Neural cell (in vitro differentiated cells): ENCODE measurements around the gene BFSP2. TPM values are rescaled to one million over a fixed set of nuclear protein-coding genes. Genes with fewer than 3 reads are reported as not detected.

Source experiments
- H2AFZ ChIP-seq: fragments of 200-600, 300-800 bp; sonication (generic), shearing (Covaris generic); 2 replicates; pipeline ENCODE4 v1.6.0; 2014; ENCODE audit warnings: low read depth, mild to moderate bottlenecking, antibody characterized with exemption, low read length, moderate library complexity
- H3F3A ChIP-seq: fragments of 200-600 bp; shearing (Covaris generic); 2 replicates; pipeline ENCODE4 v1.6.1; 2016; ENCODE audit warnings: mild to moderate bottlenecking, moderate library complexity, mixed read lengths, antibody characterized with exemption, low read length; ENCODE audit not compliant: insufficient read depth, poor library complexity, severe bottlenecking
- H3K27ac ChIP-seq: fragments of 200-600, 300-800 bp; sonication (generic), shearing (Covaris generic); 2 replicates; pipeline ENCODE4 v1.5.1; 2014; ENCODE audit warnings: mild to moderate bottlenecking, low read length, moderate library complexity
- H3K27me3 ChIP-seq: fragments of 300-800, 200-600 bp; sonication (generic), shearing (Covaris generic); 2 replicates; pipeline ENCODE4 v1.6.0; 2014; ENCODE audit warnings: mild to moderate bottlenecking, low read depth, low read length, moderate library complexity; ENCODE audit not compliant: insufficient read depth
- H3K36me3 ChIP-seq: fragments of 300-800, 200-600 bp; sonication (generic), shearing (Covaris generic); 2 replicates; pipeline ENCODE4 v1.5.1; 2014; ENCODE audit warnings: mild to moderate bottlenecking, antibody characterized with exemption, low read length, moderate library complexity; ENCODE audit not compliant: insufficient read depth
- H3K4me2 ChIP-seq: fragments of 300-800, 200-600 bp; sonication (generic), shearing (Covaris generic); 2 replicates; pipeline ENCODE4 v1.6.0; 2014; ENCODE audit warnings: mild to moderate bottlenecking, low read length
- H3K4me3 ChIP-seq: fragments of 300-800, 200-600 bp; sonication (generic), shearing (Covaris generic); 2 replicates; pipeline ENCODE4 v1.5.1; 2014; ENCODE audit warnings: mild to moderate bottlenecking, low read length, moderate library complexity
- H3K79me2 ChIP-seq: fragments of 200-600 bp; shearing (Covaris generic); replicated peaks from 2 replicates; pipeline ENCODE4 v1.6.0; 2014; ENCODE audit warnings: mild to moderate bottlenecking, low read length, moderate library complexity; ENCODE audit not compliant: insufficient read depth
- H3K9ac ChIP-seq: fragments of 300-800, 200-600 bp; sonication (generic), shearing (Covaris generic); 2 replicates; pipeline ENCODE4 v1.6.1; 2016; ENCODE audit warnings: mild to moderate bottlenecking, low read length, mixed read lengths
- H3K9me2 ChIP-seq: fragments of 200-600 bp; shearing (Covaris generic); 2 replicates; pipeline ENCODE4 v1.6.1; 2016; ENCODE audit warnings: mild to moderate bottlenecking, low read length, mixed read lengths; ENCODE audit not compliant: insufficient read depth
- H3K9me3 ChIP-seq: fragments of 200-600, 300-800 bp; sonication (generic), shearing (Covaris generic); 2 replicates; pipeline ENCODE4 v1.6.1; 2016; ENCODE audit warnings: mild to moderate bottlenecking, mixed run types, low read length, moderate library complexity, mixed read lengths
- H4K20me1 ChIP-seq: fragments of 200-600 bp; shearing (Covaris generic); 2 replicates; pipeline ENCODE4 v1.6.1; 2016; ENCODE audit warnings: mild to moderate bottlenecking, mixed run types; ENCODE audit not compliant: insufficient read depth
- CTCF ChIP-seq: fragments of 450-650 bp; IDR thresholded peaks from 2 replicates; pipeline ENCODE4 v1.5.1; 2014; ENCODE audit warnings: antibody characterized with exemption, mild to moderate bottlenecking, moderate library complexity; ENCODE audit not compliant: poor library complexity, severe bottlenecking
- EP300 ChIP-seq: fragments of 450-650 bp; conservative IDR thresholded peaks from 2 replicates; pipeline ENCODE4 v1.6.1; 2014; ENCODE audit warnings: antibody characterized with exemption, mild to moderate bottlenecking, moderate library complexity; ENCODE audit not compliant: poor library complexity, severe bottlenecking
- EZH2 ChIP-seq: fragments of 200-600, 300-800 bp; shearing (Covaris generic), sonication (generic); IDR thresholded peaks from 2 replicates; pipeline ENCODE4 v1.6.1; 2014; ENCODE audit warnings: antibody characterized with exemption, low read length, borderline replicate concordance, mild to moderate bottlenecking; ENCODE audit not compliant: insufficient read depth, poor library complexity, severe bottlenecking
- MXI1 ChIP-seq: fragments of 450-650 bp; conservative IDR thresholded peaks from 2 replicates; pipeline ENCODE4 v1.6.1; 2014; ENCODE audit warnings: antibody characterized with exemption, mild to moderate bottlenecking; ENCODE audit not compliant: poor library complexity, severe bottlenecking
- POLR2AphosphoS5 ChIP-seq: IDR thresholded peaks from 2 replicates; pipeline ENCODE4 v1.6.1; 2012
- RAD21 ChIP-seq: fragments of 450-650 bp; conservative IDR thresholded peaks from 2 replicates; pipeline ENCODE4 v1.6.1; 2014; ENCODE audit warnings: antibody characterized with exemption, mild to moderate bottlenecking, moderate library complexity
- REST ChIP-seq: IDR thresholded peaks from 2 replicates; pipeline ENCODE4 v1.6.1; 2012; ENCODE audit warnings: borderline replicate concordance
- SMC3 ChIP-seq: fragments of 450-650 bp; conservative IDR thresholded peaks from 2 replicates; pipeline ENCODE4 v1.6.1; 2014; ENCODE audit warnings: antibody characterized with exemption, mild to moderate bottlenecking, moderate library complexity; ENCODE audit not compliant: poor library complexity
- TAF1 ChIP-seq: IDR thresholded peaks from 2 replicates; pipeline ENCODE4 v1.6.1; 2012; ENCODE audit warnings: low read depth
- polyA plus RNA-seq: library from polyadenylated mRNA; depleted of rRNA; stranded (reverse); fragments of >200 nt; gene quantifications from 2 replicates; pipeline ENCODE4 v1.2.3, GENCODE V29; 2014

Gene BFSP2
- polyA plus RNA-seq, 1 donor from 2014 or later: not detected

DNA sequence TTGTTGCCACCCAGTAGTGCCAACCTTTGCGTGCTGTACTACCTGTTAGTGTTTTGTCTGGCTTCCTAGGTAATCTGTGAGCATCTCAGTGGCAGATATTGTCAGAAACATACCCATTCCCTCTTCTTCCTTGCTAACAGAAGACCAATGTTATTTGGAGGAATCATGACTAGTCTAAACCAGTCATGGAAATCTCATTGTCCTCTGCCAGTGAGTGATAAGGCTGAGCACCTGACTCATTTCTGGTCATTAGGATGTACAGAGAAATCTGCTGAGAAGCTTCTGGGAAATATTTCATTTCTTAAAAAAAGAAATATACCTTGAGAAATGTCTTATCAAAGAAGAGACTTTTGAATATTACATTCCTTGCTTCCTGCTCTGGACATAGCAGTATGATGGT lies 103.6 kb downstream of the BFSP2 start:
- Histone ChIP-seq H4K20me1 (no peaks in the 10 kb centered on the region), H2AFZ (no peak overlapping the region), H3K27me3 (no peaks in the 10 kb centered on the region), H3F3A (no peaks in the 10 kb centered on the region), H3K9me3 (no peaks in the 10 kb centered on the region), H3K9ac (no peak overlapping the region), H3K27ac (no peak overlapping the region), H3K4me2 (no peak overlapping the region), H3K36me3 (no peaks in the 10 kb centered on the region), H3K9me2 (no peaks in the 10 kb centered on the region), H3K4me3 (no peak overlapping the region), H3K79me2 (no peaks in the 10 kb centered on the region)
- TF ChIP-seq MXI1: no peak
- no peak for TF ChIP-seq TAF1
- no peak for TF ChIP-seq EZH2
- no peak for TF ChIP-seq SMC3
- TF ChIP-seq EP300: no peak
- no peak for TF ChIP-seq CTCF
- TF ChIP-seq REST: no peak
- TF ChIP-seq POLR2AphosphoS5: no peak
- TF ChIP-seq RAD21: no peak

DNA sequence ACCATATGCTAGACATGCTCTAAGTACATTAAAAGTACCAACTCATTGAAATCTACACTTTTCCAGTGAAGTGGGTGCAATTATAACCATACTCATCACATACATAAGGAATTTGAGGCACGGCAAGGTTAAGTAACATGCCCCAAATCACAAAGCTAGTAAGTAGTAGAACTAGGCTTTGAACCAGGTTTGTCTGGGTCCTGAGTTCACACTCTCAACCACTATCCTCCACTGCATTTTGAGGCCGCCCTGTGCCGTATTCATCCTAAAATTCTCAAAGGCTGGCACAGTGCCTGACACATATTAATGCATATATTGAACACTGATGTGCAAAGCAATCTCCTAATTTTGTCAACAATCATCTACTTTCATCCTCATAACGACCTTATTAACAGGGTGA lies 104.9 kb downstream of the BFSP2 start:
- no peak overlapping the region for H3K9ac ChIP-seq
- H4K20me1 ChIP-seq: no peaks in the 10 kb centered on the region
- H3K9me3 ChIP-seq: no peaks in the 10 kb centered on the region
- H3K4me3 ChIP-seq: no peak overlapping the region
- no peaks in the 10 kb centered on the region for H3K27me3 ChIP-seq
- H3K4me2 ChIP-seq: no peak overlapping the region
- no peaks in the 10 kb centered on the region for H3F3A ChIP-seq
- H2AFZ ChIP-seq: no peak overlapping the region
- H3K27ac ChIP-seq: no peak overlapping the region
- TF ChIP-seq EZH2 (no peak), REST (no peak), TAF1 (no peak), EP300 (no peak), POLR2AphosphoS5 (no peak), CTCF (no peak), RAD21 (no peak), MXI1 (no peak), SMC3 (no peak)
- no peaks in the 10 kb centered on the region for H3K79me2 ChIP-seq
- no peaks in the 10 kb centered on the region for H3K36me3 ChIP-seq
- H3K9me2 ChIP-seq: no peaks in the 10 kb centered on the region
